ENCODE measurements around the gene PADI3. TPM values are rescaled to one million over a fixed set of nuclear protein-coding genes. Genes with fewer than 3 reads are reported as not detected.

PADI3 gene
- total RNA-seq, 4 donors from 2014 or later, result not detected

GRCh38 chr1:17304826-17305175 lies 55.9 kb downstream of the PADI3 start:
- H3K36me3 ChIP-seq, result no peaks in the 10 kb centered on the region
- peaks cover 0 to 10% of the 10 kb centered on the region in 2 donors for H3K9me3 ChIP-seq
- TF ChIP-seq CTCF (IDR thresholded peaks at IDR 0.05) (no peak), EP300 (IDR thresholded peaks at IDR 0.05; ENCODE audit: low read depth) (no peak), POLR2A (IDR thresholded peaks at IDR 0.05) (no peak), POLR2AphosphoS5 (IDR thresholded peaks at IDR 0.05) (no peak)
- no peak overlapping the region for H3K4me3 ChIP-seq
- in situ Hi-C loops (cut with MboI; ENCODE audit: low pct_ligation_motif_present in 1 of 4, low pct_unique_long_range_greater_than_20kb in 1 of 4, low sequenced_read_pairs in 3 of 4) (no loop called here), intact Hi-C loops (cut with DNase I; ENCODE audit: low total_unique reads) (no loop called here)
- DNase-seq, result no peak
- no peak overlapping the region for H3K27ac ChIP-seq
- H3K27me3 ChIP-seq, result peaks cover 20% of the 10 kb centered on the region
- WGBS, 2 donors (ENCODE audit: low coverage in 1 of 2), result 49 to 83% methylated on average over 2 to 6 of the region's 6 CpGs
- H3K4me1 ChIP-seq, result no peaks in the 10 kb centered on the region

- H3K36me3 ChIP-seq, result no peaks in the 10 kb centered on the region
Measured at GRCh38 chr1:17305576-17306095, 56.7 kb downstream of the PADI3 start.

GRCh38 chr1:17306407-17306806 lies 57.5 kb downstream of the PADI3 start:
- H3K27ac ChIP-seq, result no peak overlapping the region
- intact Hi-C loops (cut with DNase I; ENCODE audit: low total_unique reads), result no loop called here
- no peaks in the 10 kb centered on the region for H3K36me3 ChIP-seq
- no peak for TF ChIP-seq POLR2A (IDR thresholded peaks at IDR 0.05)
- TF ChIP-seq EP300 (IDR thresholded peaks at IDR 0.05; ENCODE audit: low read depth), result no peak
- no peak for TF ChIP-seq CTCF (IDR thresholded peaks at IDR 0.05)
- TF ChIP-seq POLR2AphosphoS5 (IDR thresholded peaks at IDR 0.05), result no peak
- WGBS, 2 donors (ENCODE audit: low coverage in 1 of 2), result 78% methylated on average over 6 of the region's 6 CpGs; no CpG with 5 or more reads in 1 of the 2 donors
- no peaks in the 10 kb centered on the region for H3K4me1 ChIP-seq
- no peak overlapping the region for H3K4me3 ChIP-seq
- H3K9me3 ChIP-seq, result peaks cover 0 to 7% of the 10 kb centered on the region in 2 donors
- no peak for DNase-seq
- peaks cover 32% of the 10 kb centered on the region for H3K27me3 ChIP-seq
- in situ Hi-C loops (cut with MboI; ENCODE audit: low pct_ligation_motif_present in 1 of 4, low pct_unique_long_range_greater_than_20kb in 1 of 4, low sequenced_read_pairs in 3 of 4), result no loop called here

More at GRCh38 chr1:17305576-17306095, 56.7 kb downstream of the PADI3 start:
- Histone ChIP-seq H3K4me1 (no peaks in the 10 kb centered on the region), H3K9me3 (peaks cover 0 to 10% of the 10 kb centered on the region in 2 donors), H3K27ac (no peak overlapping the region), H3K27me3 (peaks cover 28% of the 10 kb centered on the region), H3K4me3 (no peak overlapping the region)
- WGBS, 2 donors (ENCODE audit: low coverage in 1 of 2), result 71 to 83% methylated on average over 5 to 13 of the region's 14 CpGs
- TF ChIP-seq POLR2AphosphoS5 (IDR thresholded peaks at IDR 0.05) (no peak), CTCF (IDR thresholded peaks at IDR 0.05) (no peak), POLR2A (IDR thresholded peaks at IDR 0.05) (no peak), EP300 (IDR thresholded peaks at IDR 0.05; ENCODE audit: low read depth) (no peak)
- in situ Hi-C loops (cut with MboI; ENCODE audit: low pct_ligation_motif_present in 1 of 4, low pct_unique_long_range_greater_than_20kb in 1 of 4, low sequenced_read_pairs in 3 of 4), result no loop called here
- intact Hi-C loops (cut with DNase I; ENCODE audit: low total_unique reads), result no loop called here
- no peak for DNase-seq

- Histone ChIP-seq H3K27ac (no peak overlapping the region), H3K27me3 (peaks cover 36% of the 10 kb centered on the region), H3K9me3 (peaks cover 0 to 3% of the 10 kb centered on the region in 2 donors), H3K4me3 (no peak overlapping the region), H3K36me3 (no peaks in the 10 kb centered on the region), H3K4me1 (no peaks in the 10 kb centered on the region)
- WGBS, 2 donors (ENCODE audit: low coverage in 1 of 2), result 31% methylated on average over 5 of the region's 6 CpGs; no CpG with 5 or more reads in 1 of the 2 donors
- TF ChIP-seq POLR2A (IDR thresholded peaks at IDR 0.05) (no peak), EP300 (IDR thresholded peaks at IDR 0.05; ENCODE audit: low read depth) (no peak), POLR2AphosphoS5 (IDR thresholded peaks at IDR 0.05) (no peak), CTCF (IDR thresholded peaks at IDR 0.05) (no peak)
- in situ Hi-C loops (cut with MboI; ENCODE audit: low pct_ligation_motif_present in 1 of 4, low pct_unique_long_range_greater_than_20kb in 1 of 4, low sequenced_read_pairs in 3 of 4) (no loop called here), intact Hi-C loops (cut with DNase I; ENCODE audit: low total_unique reads) (no loop called here)
- DNase-seq, result no peak
Measured at GRCh38 chr1:17306921-17307320, 58.0 kb downstream of the PADI3 start.
